Caco-2 (cell line): ENCODE results near the gene FBXW9. TPM values are rescaled to one million over a fixed set of nuclear protein-coding genes. Genes with fewer than 3 reads are reported as not detected.

ENCODE experiments used
- BruUV-seq: library from RNA; stranded (reverse); fragments of 400-500 nt; replicated peaks from 2 replicates; lab custom pipeline; 2021; lab: Mats Ljungman, UMichigan
- CTCF ChIA-PET: fragments of 300-600 bp; sonication (Branson Sonifier 250); formaldehyde crosslinking; loops from one replicate; lab custom pipeline; 2022; ENCODE audit warnings: antibody characterized with exemption; lab: Charles Lee
- POLR2A ChIA-PET: fragments of 300-600 bp; sonication (Branson Sonifier 250); formaldehyde crosslinking; loops from one replicate; lab custom pipeline; 2022; ENCODE audit warnings: antibody characterized with exemption; lab: Charles Lee
- DNase-seq, 2 experiments: peaks; one replicate each; pipeline versions ENCODE4 v3.0.0 to v3.0.0-alpha.2; 2020 to 2022
- H3K27me3 ChIP-seq: replicated peaks from 2 replicates; pipeline ENCODE4 v1.6.0; 2011; ENCODE audit warnings: low read length; ENCODE audit not compliant: control insufficient read depth, insufficient read depth
- H3K36me3 ChIP-seq: 2 replicates; pipeline ENCODE4 v1.5.1; 2011; ENCODE audit warnings: low read length; ENCODE audit not compliant: control insufficient read depth, insufficient read depth
- H3K4me1 ChIP-seq: fragments of 250-450 bp; sonication (Bioruptor Pico); 2 replicates; pipeline ENCODE4 v1.5.1; 2020; ENCODE audit warnings: mild to moderate bottlenecking
- H3K4me3 ChIP-seq: 2 replicates; pipeline ENCODE4 v1.5.1; 2011; ENCODE audit warnings: low read depth, mild to moderate bottlenecking, control low read depth, low read length
- H3K9me3 ChIP-seq: fragments of 250-450 bp; sonication (Bioruptor Pico); 2 replicates; pipeline ENCODE4 v1.5.1; 2020; ENCODE audit warnings: mild to moderate bottlenecking, moderate library complexity
- H3K27ac Mint-ChIP-seq: one replicate; pipeline ENCODE4 v1.8.0; 2022; ENCODE audit warnings: mixed read lengths; ENCODE audit not compliant: unreplicated experiment
- H3K27me3 Mint-ChIP-seq: one replicate; pipeline ENCODE4 v1.8.0; 2022; ENCODE audit warnings: mixed read lengths; ENCODE audit not compliant: insufficient read depth, unreplicated experiment
- H3K36me3 Mint-ChIP-seq: one replicate; pipeline ENCODE4 v1.8.0; 2022; ENCODE audit warnings: mild to moderate bottlenecking, mixed read lengths; ENCODE audit not compliant: insufficient read depth, unreplicated experiment
- H3K4me1 Mint-ChIP-seq: one replicate; pipeline ENCODE4 v1.8.0; 2022; ENCODE audit warnings: low read depth, mixed read lengths; ENCODE audit not compliant: unreplicated experiment
- H3K4me3 Mint-ChIP-seq: one replicate; pipeline ENCODE4 v1.8.0; 2022; ENCODE audit warnings: mild to moderate bottlenecking, moderate library complexity, mixed read lengths; ENCODE audit not compliant: unreplicated experiment
- H3K9me3 Mint-ChIP-seq: one replicate; pipeline ENCODE4 v1.8.0; 2022; ENCODE audit warnings: mixed read lengths; ENCODE audit not compliant: unreplicated experiment
- intact Hi-C: fragments of 100-400 bp; cut with micrococcal nuclease; formaldehyde crosslinking; loops from one replicate; pipeline ENCODE4 v1.10.0; 2022; ENCODE audit not compliant: unreplicated experiment
- total RNA-seq: library from RNA; stranded (reverse); gene quantifications from 2 replicates; pipeline ENCODE4 v1.2.3, GENCODE V29; 2022
- TF ChIP-seq, protein P1 (sequence below), 2 experiments: fragments of 200-600 bp in 1 of 2; IDR thresholded peaks; 1 replicate in 1 of 2; 2 replicates in 1 of 2; pipeline versions ENCODE4 v1.5.1 to v1.8.0; 2011 to 2022; ENCODE audit warnings: antibody characterized with exemption in 1 of 2, control low read depth in 1 of 2, inconsistent platforms in 1 of 2, low read depth in 1 of 2, low read length in 1 of 2, mild to moderate bottlenecking in 1 of 2, moderate library complexity in 1 of 2; ENCODE audit not compliant: insufficient read depth in 1 of 2, severe bottlenecking in 1 of 2, unreplicated experiment in 1 of 2

The FBXW9 gene
- total RNA-seq, 1 experiment from 2014 or later, result 8.3 TPM

DNA sequence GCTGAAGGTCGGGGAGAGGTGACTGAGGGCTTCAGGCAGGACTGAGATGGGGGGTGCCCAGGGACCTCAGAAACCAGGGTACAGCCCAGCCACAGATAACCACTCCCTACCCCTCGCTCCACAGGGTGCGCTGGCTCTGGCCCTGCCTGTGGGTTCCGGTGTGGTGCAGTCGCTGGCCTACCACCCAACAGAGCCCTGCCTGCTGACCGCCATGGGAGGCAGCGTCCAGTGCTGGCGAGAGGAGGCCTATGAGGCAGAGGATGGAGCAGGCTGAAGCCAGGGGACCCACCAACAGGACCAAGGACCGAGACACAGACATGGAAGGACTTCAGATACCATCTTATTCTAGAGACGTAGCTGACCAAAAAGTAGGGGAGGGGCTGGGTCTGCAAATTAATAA is 21.0 kb downstream of the FBXW9 start:
- Histone ChIP-seq H3K4me1 (no peaks in the 10 kb centered on the region), H3K36me3 (peaks cover 16% of the 10 kb centered on the region), H3K4me3 (no peak overlapping the region), H3K9me3 (no peaks in the 10 kb centered on the region), H3K27me3 (no peaks in the 10 kb centered on the region)
- H3K27me3 Mint-ChIP-seq, result no peaks in the 10 kb centered on the region
- H3K27ac Mint-ChIP-seq, result no peak overlapping the region
- CTCF ChIA-PET, result no interaction called here
- H3K36me3 Mint-ChIP-seq, result peaks cover 90% of the 10 kb centered on the region
- no TSS peak for BruUV-seq
- intact Hi-C loops, result no loop called here
- TF ChIP-seq, protein P1, sequence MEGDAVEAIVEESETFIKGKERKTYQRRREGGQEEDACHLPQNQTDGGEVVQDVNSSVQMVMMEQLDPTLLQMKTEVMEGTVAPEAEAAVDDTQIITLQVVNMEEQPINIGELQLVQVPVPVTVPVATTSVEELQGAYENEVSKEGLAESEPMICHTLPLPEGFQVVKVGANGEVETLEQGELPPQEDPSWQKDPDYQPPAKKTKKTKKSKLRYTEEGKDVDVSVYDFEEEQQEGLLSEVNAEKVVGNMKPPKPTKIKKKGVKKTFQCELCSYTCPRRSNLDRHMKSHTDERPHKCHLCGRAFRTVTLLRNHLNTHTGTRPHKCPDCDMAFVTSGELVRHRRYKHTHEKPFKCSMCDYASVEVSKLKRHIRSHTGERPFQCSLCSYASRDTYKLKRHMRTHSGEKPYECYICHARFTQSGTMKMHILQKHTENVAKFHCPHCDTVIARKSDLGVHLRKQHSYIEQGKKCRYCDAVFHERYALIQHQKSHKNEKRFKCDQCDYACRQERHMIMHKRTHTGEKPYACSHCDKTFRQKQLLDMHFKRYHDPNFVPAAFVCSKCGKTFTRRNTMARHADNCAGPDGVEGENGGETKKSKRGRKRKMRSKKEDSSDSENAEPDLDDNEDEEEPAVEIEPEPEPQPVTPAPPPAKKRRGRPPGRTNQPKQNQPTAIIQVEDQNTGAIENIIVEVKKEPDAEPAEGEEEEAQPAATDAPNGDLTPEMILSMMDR (IDR thresholded peaks at IDR 0.05; ENCODE audit: insufficient read depth in 1 of 2, low read depth in 1 of 2, low read length in 1 of 2, severe bottlenecking in 1 of 2, unreplicated experiment in 1 of 2), result no peak
- no peak overlapping the region for H3K4me3 Mint-ChIP-seq
- DNase-seq, result no peak
- H3K4me1 Mint-ChIP-seq, result no peaks in the 10 kb centered on the region
- POLR2A ChIA-PET, result no interaction called here
- H3K9me3 Mint-ChIP-seq, result no peaks in the 10 kb centered on the region

DNA sequence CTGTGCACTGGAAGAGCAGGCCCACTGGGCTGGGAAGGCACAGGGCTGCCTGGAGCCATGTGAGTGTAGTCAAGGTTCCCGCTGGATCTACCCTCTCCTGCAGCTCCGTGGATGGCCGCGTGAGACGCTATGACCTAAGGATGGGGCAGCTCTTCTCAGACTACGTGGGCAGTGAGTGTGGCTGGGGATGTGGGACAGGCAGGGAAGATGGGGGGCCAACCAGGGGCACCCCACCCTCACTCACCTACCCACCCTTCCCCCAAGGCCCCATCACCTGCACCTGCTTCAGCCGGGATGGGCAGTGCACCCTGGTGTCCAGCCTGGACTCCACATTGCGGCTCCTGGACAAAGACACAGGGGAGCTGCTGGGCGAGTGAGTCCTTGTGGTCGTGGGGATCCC is 23.7 kb downstream of the FBXW9 start:
- Mint-ChIP-seq H3K27ac (no peak overlapping the region), H3K4me3 (no peak overlapping the region), H3K27me3 (no peaks in the 10 kb centered on the region), H3K36me3 (peaks cover 83% of the 10 kb centered on the region), H3K9me3 (no peaks in the 10 kb centered on the region), H3K4me1 (no peaks in the 10 kb centered on the region)
- no peaks in the 10 kb centered on the region for H3K9me3 ChIP-seq
- H3K27me3 ChIP-seq, result no peaks in the 10 kb centered on the region
- H3K4me1 ChIP-seq, result peaks cover 6% of the 10 kb centered on the region; the same call in 1 of the 2 replicates
- intact Hi-C loops, result loop anchor here (1.0 kb wide), 1 partner anchor 108 kb away; no protein-coding TSS in a partner anchor
- POLR2A ChIA-PET, result interaction anchor here (0.7 kb wide), 1 partner anchor 24 kb away, joined by 11 read pairs; the partner anchor contains the start of gene FBXW9
- TF ChIP-seq, protein P1 (IDR thresholded peaks at IDR 0.05; ENCODE audit: insufficient read depth in 1 of 2, low read depth in 1 of 2, low read length in 1 of 2, severe bottlenecking in 1 of 2, unreplicated experiment in 1 of 2), result no peak
- no TSS peak for BruUV-seq
- CTCF ChIA-PET, result interaction anchor here (0.6 to 1.4 kb wide), 3 partner anchors 9 to 33 kb away, joined by 3 to 5 read pairs (median 4); no protein-coding TSS in a partner anchor
- peaks cover 13% of the 10 kb centered on the region for H3K36me3 ChIP-seq
- H3K4me3 ChIP-seq, result no peak overlapping the region
- no peak for DNase-seq

DNA sequence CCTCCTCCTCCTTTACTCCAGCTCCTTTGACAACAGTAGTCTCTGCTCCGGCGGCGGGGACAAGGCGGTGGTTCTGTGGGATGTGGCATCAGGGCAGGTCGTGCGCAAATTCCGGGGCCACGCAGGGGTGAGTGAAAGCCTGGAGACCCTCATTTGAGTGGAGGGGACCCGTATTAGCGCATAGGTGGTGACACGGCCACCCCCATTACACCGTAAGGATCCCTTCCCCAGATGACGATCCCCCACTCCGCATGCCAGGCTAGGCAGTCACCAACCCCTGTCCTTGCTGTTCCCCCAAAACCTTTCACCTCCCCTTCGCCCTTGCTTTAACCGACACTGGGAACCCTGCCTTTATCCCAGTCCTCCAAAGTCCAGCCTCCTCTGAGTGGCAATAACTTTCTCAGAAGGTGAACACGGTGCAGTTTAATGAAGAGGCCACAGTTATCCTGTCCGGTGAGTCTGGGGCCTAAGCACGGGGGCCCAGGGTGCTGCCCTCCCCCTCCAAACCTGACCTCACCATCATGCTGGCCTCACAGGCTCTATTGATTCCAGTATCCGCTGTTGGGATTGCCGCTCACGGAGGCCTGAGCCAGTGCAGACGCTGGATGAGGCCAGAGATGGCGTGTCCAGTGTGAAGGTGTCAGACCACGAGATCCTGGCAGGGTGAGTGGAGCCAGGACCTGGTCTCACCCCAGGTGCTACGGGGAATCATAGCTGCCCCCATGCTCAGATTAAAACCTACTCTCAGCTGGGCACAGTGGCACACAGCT is 26.1 kb downstream of the FBXW9 start:
- Mint-ChIP-seq H3K36me3 (peaks cover 67% of the 10 kb centered on the region), H3K9me3 (no peaks in the 10 kb centered on the region), H3K27ac (peak overlapping the region; percentile 94), H3K4me1 (peaks cover 8% of the 10 kb centered on the region), H3K27me3 (no peaks in the 10 kb centered on the region), H3K4me3 (peak overlapping the region; percentile 85)
- Histone ChIP-seq H3K4me3 (peak overlapping the region; percentile 84), H3K9me3 (no peaks in the 10 kb centered on the region), H3K27me3 (no peaks in the 10 kb centered on the region), H3K36me3 (peaks cover 5% of the 10 kb centered on the region), H3K4me1 (peaks cover 12% of the 10 kb centered on the region)
- intact Hi-C loops, result no loop called here
- CTCF ChIA-PET, result no interaction called here
- DNase-seq, result no peak
- BruUV-seq, result no TSS peak
- TF ChIP-seq, protein P1 (IDR thresholded peaks at IDR 0.05; ENCODE audit: insufficient read depth in 1 of 2, low read depth in 1 of 2, low read length in 1 of 2, severe bottlenecking in 1 of 2, unreplicated experiment in 1 of 2), result no peak
- POLR2A ChIA-PET, result no interaction called here
